HepG2 (cell line): Measurements from ENCODE around the gene IL22RA1. TPM values are rescaled to one million over a fixed set of nuclear protein-coding genes. Genes with fewer than 3 reads are reported as not detected.

Experiments used
- ATAC-seq: fragments of 200-7000 bp; cut with Tn5 transposase; 3 replicates; pipeline ENCODE4 v1.9.1; 2020; ENCODE audit warnings: mild to moderate bottlenecking, moderate library complexity
- BruUV-seq: library from RNA; stranded (reverse); fragments of 400-500 nt; replicated peaks from 2 replicates; lab custom pipeline; 2021; lab: Mats Ljungman, UMichigan
- CTCF ChIA-PET: fragments of 300-600 bp; formaldehyde crosslinking; extraction: SDS; loops from one replicate; lab custom pipeline; 2021; ENCODE audit warnings: low total read pairs, inconsistent platforms, low intra/inter-chr PET ratio; lab: Yijun Ruan, JAX
- POLR2A ChIA-PET: fragments of 350-600 bp; sonication (Branson Sonifier 250); formaldehyde crosslinking; loops from one replicate; lab custom pipeline; 2020; ENCODE audit warnings: antibody characterized with exemption, inconsistent platforms; lab: Yijun Ruan, JAX
- DNase-seq: peaks from one replicate; pipeline ENCODE4 v3.0.0-alpha.2; 2015; ENCODE audit warnings: low spot score
- FAIRE-seq: peaks from 3 replicates; lab custom pipeline; 2011; peaks lifted over from hg19 to GRCh38; lab: Jason Lieb, UNC
- H2AFZ ChIP-seq: one replicate; pipeline ENCODE4 v1.6.1; 2011; ENCODE audit warnings: low read length, inconsistent platforms
- H3K27ac ChIP-seq: fragments of 300-600 bp; 3 replicates; pipeline ENCODE4 v1.8.0; 2011; ENCODE audit warnings: mixed run types, mild to moderate bottlenecking, mixed read lengths, low read length, inconsistent platforms; ENCODE audit not compliant: insufficient read depth; ENCODE audit errors: extremely low read length
- H3K27me3 ChIP-seq, 2 experiments: fragments of 200-600 bp in 1 of 2; 2 replicates in 1 of 2; 3 replicates in 1 of 2; pipeline versions ENCODE4 v1.6.0 to v1.8.0; 2011; ENCODE audit warnings: low read length in 2 of 2, mild to moderate bottlenecking in 2 of 2, moderate library complexity in 2 of 2, inconsistent platforms in 1 of 2; ENCODE audit not compliant: insufficient read depth in 2 of 2, control insufficient read depth in 1 of 2
- H3K36me3 ChIP-seq, 2 experiments: fragments of 200-600 bp in 1 of 2; replicated peaks in 1 of 2; 2 replicates in 1 of 2; 3 replicates in 1 of 2; pipeline versions ENCODE4 v1.5.1 to v1.8.0; 2011; ENCODE audit warnings: low read length in 2 of 2, inconsistent platforms in 1 of 2; ENCODE audit not compliant: insufficient read depth in 2 of 2, control insufficient read depth in 1 of 2
- H3K4me1 ChIP-seq: 2 replicates; pipeline ENCODE4 v1.5.1; 2012; ENCODE audit warnings: low read length, inconsistent platforms; ENCODE audit not compliant: insufficient read depth
- H3K4me2 ChIP-seq: 2 replicates; pipeline ENCODE4 v1.6.0; 2011; ENCODE audit warnings: low read depth, low read length, inconsistent platforms
- H3K4me3 ChIP-seq, 3 experiments: fragments of 200-600 bp in 1 of 3; sonication (generic), shearing (Covaris generic) in 1 of 3; replicated peaks in 1 of 3; 2 replicates each; pipeline ENCODE4 v1.5.1; 2011 to 2016; ENCODE audit warnings: low read length in 3 of 3, inconsistent platforms in 2 of 3, low read depth in 2 of 3, mild to moderate bottlenecking in 2 of 3, control low read depth in 1 of 3, mixed read lengths in 1 of 3; ENCODE audit not compliant: insufficient read depth in 1 of 3
- H3K79me2 ChIP-seq: one replicate; pipeline ENCODE4 v1.6.1; 2011; ENCODE audit warnings: low read length, inconsistent platforms; ENCODE audit not compliant: insufficient read depth
- H3K9ac ChIP-seq: 2 replicates; pipeline ENCODE4 v1.6.0; 2011; ENCODE audit warnings: mild to moderate bottlenecking, low read depth, low read length, inconsistent platforms; ENCODE audit not compliant: insufficient read depth
- H3K9me3 ChIP-seq: 2 replicates; pipeline ENCODE4 v1.5.1; 2012; ENCODE audit warnings: mild to moderate bottlenecking, low read length
- H4K20me1 ChIP-seq: 2 replicates; pipeline ENCODE4 v1.6.0; 2011; ENCODE audit warnings: inconsistent platforms, mild to moderate bottlenecking, low read length, moderate library complexity; ENCODE audit not compliant: insufficient read depth
- ARID2 ChIP-seq: sonication (generic); formaldehyde crosslinking; IDR thresholded peaks from 2 replicates; pipeline ENCODE4 v1.8.1; 2022; ENCODE audit warnings: mild to moderate bottlenecking, missing genetic modification reagents, borderline replicate concordance
- ARNT2 ChIP-seq: sonication (generic); formaldehyde crosslinking; IDR thresholded peaks from 2 replicates; pipeline ENCODE4 v1.8.0; 2022; ENCODE audit warnings: mild to moderate bottlenecking, low read depth, missing genetic modification reagents, moderate library complexity
- BORCS8-MEF2B ChIP-seq: sonication (generic); formaldehyde crosslinking; IDR thresholded peaks from 2 replicates; pipeline ENCODE4 v1.8.0; 2022; ENCODE audit warnings: mild to moderate bottlenecking, missing genetic modification reagents
- BRD4 ChIP-seq: sonication (generic); formaldehyde crosslinking; IDR thresholded peaks from 2 replicates; pipeline ENCODE4 v1.4.0; 2020; ENCODE audit warnings: missing genetic modification reagents
- ELF3 ChIP-seq: IDR thresholded peaks from 2 replicates; pipeline ENCODE4 v1.6.1; 2016; ENCODE audit warnings: missing genetic modification reagents, missing compliant biosample characterization
- ERF ChIP-seq: IDR thresholded peaks from 2 replicates; pipeline ENCODE4 v1.6.1; 2018; ENCODE audit warnings: missing biosample characterization, missing genetic modification reagents
- NFE2 ChIP-seq: sonication (generic); formaldehyde crosslinking; IDR thresholded peaks from 2 replicates; pipeline ENCODE4 v1.4.0; 2020; ENCODE audit warnings: missing genetic modification reagents
- PHB2 ChIP-seq: fragments of 450-650 bp; IDR thresholded peaks from 2 replicates; pipeline ENCODE4 v1.6.1; 2018; ENCODE audit not compliant: partially characterized antibody
- PRMT3 ChIP-seq: sonication (generic); formaldehyde crosslinking; IDR thresholded peaks from 2 replicates; pipeline ENCODE4 v1.8.1; 2022; ENCODE audit warnings: low read depth, mild to moderate bottlenecking, moderate library complexity, missing genetic modification reagents, borderline replicate concordance
- RORA ChIP-seq: sonication (generic); formaldehyde crosslinking; IDR thresholded peaks from 2 replicates; pipeline ENCODE4 v1.5.0; 2020; ENCODE audit warnings: mild to moderate bottlenecking, missing genetic modification reagents, moderate library complexity
- SAP130 ChIP-seq: IDR thresholded peaks from 2 replicates; pipeline ENCODE4 v1.6.1; 2016; ENCODE audit warnings: low read depth
- TBX2 ChIP-seq: sonication (generic); formaldehyde crosslinking; IDR thresholded peaks from 2 replicates; pipeline ENCODE4 v1.5.0; 2020; ENCODE audit warnings: missing genetic modification reagents, mild to moderate bottlenecking, borderline replicate concordance
- UBTF ChIP-seq: sonication (generic); formaldehyde crosslinking; IDR thresholded peaks from 2 replicates; pipeline ENCODE4 v1.4.0; 2020; ENCODE audit warnings: mild to moderate bottlenecking, missing genetic modification reagents
- ZFP62 ChIP-seq: sonication (generic); formaldehyde crosslinking; IDR thresholded peaks from 2 replicates; pipeline ENCODE4 v1.4.0; 2020; ENCODE audit warnings: missing genetic modification reagents
- ZFP82 ChIP-seq: sonication (generic); formaldehyde crosslinking; IDR thresholded peaks from 2 replicates; pipeline ENCODE4 v1.5.1; 2020; ENCODE audit warnings: mild to moderate bottlenecking, missing genetic modification reagents, borderline replicate concordance
- ZNF143 ChIP-seq: sonication (generic); formaldehyde crosslinking; IDR thresholded peaks from 2 replicates; pipeline ENCODE4 v1.4.0; 2020; ENCODE audit warnings: missing genetic modification reagents
- ZNF589 ChIP-seq: sonication (generic); formaldehyde crosslinking; conservative IDR thresholded peaks from 2 replicates; pipeline ENCODE4 v1.8.0; 2022; ENCODE audit warnings: mild to moderate bottlenecking, moderate library complexity, missing genetic modification reagents
- ZSCAN31 ChIP-seq: sonication (generic); formaldehyde crosslinking; IDR thresholded peaks from 2 replicates; pipeline ENCODE4 v1.5.0; 2020; ENCODE audit warnings: low read depth, mild to moderate bottlenecking, missing genetic modification reagents
- WGBS: methylation state at CpG from one replicate; pipeline ENCODE4 v1.1.6; 2017; ENCODE audit warnings: low lambda C conversion rate; 5-methylcytosine and 5-hydroxymethylcytosine counted together
- in situ Hi-C: cut with HindIII; loops from 2 replicates; pipeline ENCODE4 v1.10.0; 2017; ENCODE audit warnings: low pct_unique_long_range_greater_than_20kb; ENCODE audit not compliant: extremely low pct_ligation_motif_present
- intact Hi-C: fragments of 100-400 bp; cut with micrococcal nuclease; formaldehyde crosslinking; loops from one replicate; pipeline ENCODE4 v1.10.0; 2022; ENCODE audit not compliant: unreplicated experiment
- polyA plus RNA-seq, 8 experiments: library from polyadenylated mRNA; depleted of rRNA in 3 of 8; stranded (reverse) in 7 of 8; unstranded in 1 of 8; fragments of >200 nt; fragmentation: Illumina TruSeq in 4 of 8; extraction: Trizol in 4 of 8; gene quantifications; 2 replicates each; pipeline versions ENCODE4 v1.2.1 to v1.2.3, GENCODE V29; 2011 to 2016; ENCODE audit warnings: low read depth in 4 of 8, missing spikeins in 1 of 8, mixed read lengths in 1 of 8; ENCODE audit not compliant: insufficient read depth in 1 of 8
- total RNA-seq, 5 experiments: library from RNA; depleted of rRNA; stranded (reverse); fragments of >200 nt; fragmentation: Illumina TruSeq; extraction: Trizol; gene quantifications; 2 replicates each; pipeline ENCODE4 v1.2.3, GENCODE V29; 2016; ENCODE audit warnings: low read depth in 1 of 5

The IL22RA1 gene
- total and polyA plus RNA-seq, 2 of the 13 experiments (the other 11 are each of a cell fraction or from before 2014, with no cell fraction given): 4.4 to 10.2 TPM

- Histone ChIP-seq H3K79me2 (peaks cover 18% of the 10 kb centered on the region), H2AFZ (no peak overlapping the region), H3K9me3 (no peaks in the 10 kb centered on the region), H3K9ac (no peak overlapping the region), H4K20me1 (no peaks in the 10 kb centered on the region), H3K4me3 (no peak overlapping the region), H3K36me3 (peaks cover 1 to 7% of the 10 kb centered on the region in 2 experiments; a peak in 2 of 5 replicates), H3K27ac (no peak overlapping the region), H3K4me2 (no peak overlapping the region), H3K4me1 (peaks cover 37% of the 10 kb centered on the region), H3K27me3 (no peaks in the 10 kb centered on the region)
- 100% methylated on average over 1 of the region's 5 CpGs for WGBS
- ChIA-PET POLR2A (no interaction called here), CTCF (no interaction called here)
- no TSS peak for BruUV-seq
- intact Hi-C loops: no loop called here
- FAIRE-seq (no peak), ATAC-seq (no peak), DNase-seq (no peak)
- in situ Hi-C loops: no loop called here
- TF ChIP-seq BRD4 (CRISPR knock-in tag) (no peak), NFE2 (no peak), ZFP62 (no peak), PHB2 (no peak), ZFP82 (no peak), PRMT3 (CRISPR knock-in tag) (no peak), UBTF (CRISPR knock-in tag) (no peak), RORA (no peak), ERF (no peak), SAP130 (CRISPR knock-in tag) (no peak), ELF3 (CRISPR knock-in tag) (no peak), BORCS8-MEF2B (no peak), ZNF589 (CRISPR knock-in tag) (no peak), ARID2 (CRISPR knock-in tag) (no peak), ZNF143 (CRISPR knock-in tag) (no peak), ZSCAN31 (CRISPR knock-in tag) (no peak), TBX2 (no peak), ARNT2 (CRISPR knock-in tag) (no peak)
Observed at GRCh38 chr1:24181619-24182018, 38.7 kb upstream of the IL22RA1 start.
